Bronchial epithelial cell (primary cell): ENCODE data around the gene CDC42BPA. TPM values are rescaled to one million over a fixed set of nuclear protein-coding genes. Genes with fewer than 3 reads are reported as not detected.

ENCODE experiments used
- DNase-seq: peaks from one replicate; pipeline ENCODE4 v3.0.0-alpha.2; 2010; ENCODE audit warnings: low read depth
- FAIRE-seq: peaks from 2 replicates; lab custom pipeline; 2011; peaks lifted over from hg19 to GRCh38; lab: Jason Lieb, UNC
- H3K27me3 ChIP-seq: 2 replicates; pipeline ENCODE4 v1.5.1; 2011; ENCODE audit warnings: low read length; ENCODE audit not compliant: control insufficient read depth, insufficient read depth
- H3K36me3 ChIP-seq: 2 replicates; pipeline ENCODE4 v1.5.1; 2011; ENCODE audit warnings: low read length; ENCODE audit not compliant: control insufficient read depth, insufficient read depth
- H3K4me3 ChIP-seq: 2 replicates; pipeline ENCODE4 v1.5.1; 2011; ENCODE audit warnings: mild to moderate bottlenecking, low read depth, low read length, control low read depth
- CTCF ChIP-seq: IDR thresholded peaks from 2 replicates; pipeline ENCODE4 v1.5.1; 2011; ENCODE audit warnings: mild to moderate bottlenecking, moderate library complexity, low read length, control low read depth, inconsistent platforms; ENCODE audit not compliant: insufficient read depth, severe bottlenecking
- total RNA-seq: library from RNA; depleted of rRNA; stranded (reverse); fragments of >200 nt; gene quantifications from 2 replicates; pipeline ENCODE4 v1.2.1, GENCODE V29; 2014

Gene CDC42BPA
- total RNA-seq, 1 donor from 2014 or later, result 25.8 TPM

GRCh38 chr1:227223171-227223806 is 95.0 kb downstream of the CDC42BPA start:
- Histone ChIP-seq H3K4me3 (no peak overlapping the region), H3K36me3 (no peaks in the 10 kb centered on the region), H3K27me3 (no peaks in the 10 kb centered on the region)
- FAIRE-seq (no peak), DNase-seq (no peak)
- TF ChIP-seq CTCF, result no peak

- no peak for FAIRE-seq
- no peak for TF ChIP-seq CTCF
These were observed 98.5 kb downstream of the CDC42BPA start for GRCh38 chr1:227219715-227220292.

GRCh38 chr1:227218870-227219573 is 99.3 kb downstream of the CDC42BPA start:
- Histone ChIP-seq H3K36me3 (no peaks in the 10 kb centered on the region), H3K4me3 (no peak overlapping the region), H3K27me3 (no peaks in the 10 kb centered on the region)
- no peak for TF ChIP-seq CTCF
- no peak for FAIRE-seq
- DNase-seq, result no peak

More at GRCh38 chr1:227219715-227220292, 98.5 kb downstream of the CDC42BPA start:
- Histone ChIP-seq H3K36me3 (no peaks in the 10 kb centered on the region), H3K27me3 (no peaks in the 10 kb centered on the region), H3K4me3 (no peak overlapping the region)
- no peak for DNase-seq

- TF ChIP-seq CTCF, result no peak
- Histone ChIP-seq H3K4me3 (no peak overlapping the region), H3K27me3 (no peaks in the 10 kb centered on the region), H3K36me3 (no peaks in the 10 kb centered on the region)
- DNase-seq (no peak), FAIRE-seq (no peak)
These were observed 102.3 kb downstream of the CDC42BPA start for GRCh38 chr1:227215863-227216510.

GRCh38 chr1:227214207-227214606 is 104.1 kb downstream of the CDC42BPA start:
- TF ChIP-seq CTCF, result no peak
- FAIRE-seq (no peak), DNase-seq (no peak)
- Histone ChIP-seq H3K4me3 (no peak overlapping the region), H3K36me3 (peaks cover 1% of the 10 kb centered on the region), H3K27me3 (no peaks in the 10 kb centered on the region)
